T-helper 22 cell (primary cell): Measurements from ENCODE around the gene ZNF469.

Experiments used
- DNase-seq: peaks from one replicate; pipeline ENCODE4 v3.0.0-alpha.2; 2020; ENCODE audit warnings: low read depth

ZNF469 gene

GRCh38 chr16:88427376-88427775, 44.6 kb downstream of the ZNF469 start:
- DNase-seq: no peak

- no peak for DNase-seq
Measured at GRCh38 chr16:88428156-88428555, 45.4 kb downstream of the ZNF469 start.

GRCh38 chr16:88428616-88429386, 46.0 kb downstream of the ZNF469 start:
- no peak for DNase-seq

- no peak for DNase-seq
Measured at GRCh38 chr16:88429387-88430184, 46.8 kb downstream of the ZNF469 start.

- DNase-seq: no peak
Measured at GRCh38 chr16:88430185-88430523, 47.4 kb downstream of the ZNF469 start.

- no peak for DNase-seq
Measured at GRCh38 chr16:88430524-88431446, 48.0 kb downstream of the ZNF469 start.

GRCh38 chr16:88431651-88432050, 48.9 kb downstream of the ZNF469 start:
- no peak for DNase-seq

GRCh38 chr16:88432174-88432573, 49.4 kb downstream of the ZNF469 start:
- DNase-seq: no peak
